Neutrophil (primary cell): ENCODE measurements around the gene TMEM44.

ENCODE experiments used
- H3K27ac ChIP-seq: fragments of 200-600 bp; sonication (generic); 2 replicates; pipeline ENCODE4 v1.5.1; 2016; ENCODE audit warnings: mild to moderate bottlenecking, moderate library complexity
- H3K27me3 ChIP-seq: fragments of 200-600 bp; sonication (generic); 2 replicates; pipeline ENCODE4 v1.6.0; 2016; ENCODE audit warnings: mild to moderate bottlenecking
- H3K36me3 ChIP-seq: fragments of 200-600 bp; sonication (generic); 2 replicates; pipeline ENCODE4 v1.5.1; 2017
- H3K4me1 ChIP-seq, 2 experiments: fragments of 200-600 bp in 1 of 2; sonication (generic) in 1 of 2; 1 replicate in 1 of 2; 2 replicates in 1 of 2; pipeline versions ENCODE4 v1.5.1 to v1.6.1; 2013 to 2016; ENCODE audit warnings: low read depth in 1 of 2, low read length in 1 of 2, mild to moderate bottlenecking in 1 of 2, moderate library complexity in 1 of 2; ENCODE audit not compliant: control insufficient read depth in 1 of 2, insufficient read depth in 1 of 2
- H3K4me3 ChIP-seq, 2 experiments: fragments of 200-600 bp in 1 of 2; sonication (generic) in 1 of 2; 1 replicate in 1 of 2; 2 replicates in 1 of 2; pipeline ENCODE4 v1.5.1; 2013 to 2016; ENCODE audit warnings: low read depth in 1 of 2, low read length in 1 of 2, mild to moderate bottlenecking in 1 of 2, moderate library complexity in 1 of 2
- H3K9me3 ChIP-seq: fragments of 200-600 bp; sonication (generic); 2 replicates; pipeline ENCODE4 v1.5.1; 2016
- TF ChIP-seq, protein P1 (sequence below): fragments of 200-600 bp; sonication (generic); IDR thresholded peaks from 2 replicates; pipeline ENCODE4 v1.5.1; 2016; ENCODE audit warnings: antibody characterized with exemption

TMEM44 gene

DNA sequence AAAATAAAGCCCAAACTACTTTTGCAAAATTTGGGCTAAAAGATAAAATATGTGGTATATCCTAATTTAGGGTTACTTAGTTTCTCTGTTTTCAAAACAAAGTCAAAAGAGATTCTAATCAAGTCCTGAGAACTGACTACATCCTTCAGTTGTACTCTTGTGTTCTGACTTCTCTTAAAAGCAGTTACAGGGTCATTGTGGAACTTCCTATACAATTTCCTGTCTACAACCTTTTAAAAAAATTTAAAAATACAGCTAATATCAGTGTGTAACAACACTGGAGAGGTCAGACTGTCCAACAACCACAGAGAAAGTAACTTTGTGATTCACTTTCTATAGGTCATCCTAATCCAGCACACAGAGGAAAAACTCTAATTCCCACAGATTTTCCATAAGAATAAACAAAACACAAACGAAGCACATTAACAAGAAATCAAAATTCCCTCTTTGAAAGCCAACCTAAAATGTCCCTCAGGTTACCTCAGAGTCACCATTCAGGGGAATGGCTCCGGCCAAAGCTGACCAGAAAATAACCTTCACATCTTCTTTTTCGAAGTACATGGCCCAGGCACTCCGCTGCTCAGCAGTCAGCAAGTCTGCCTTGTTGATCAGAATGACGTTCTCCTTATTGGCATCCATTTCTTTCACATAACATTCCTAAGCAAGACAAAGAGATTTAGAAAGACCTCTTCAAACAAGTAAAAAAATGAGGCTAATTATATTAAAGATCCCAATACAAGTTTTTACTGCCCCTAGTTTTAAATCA, 25.4 kb upstream of the TMEM44 start:
- H3K27me3 ChIP-seq = no peaks in the 10 kb centered on the region
- TF ChIP-seq, protein P1, sequence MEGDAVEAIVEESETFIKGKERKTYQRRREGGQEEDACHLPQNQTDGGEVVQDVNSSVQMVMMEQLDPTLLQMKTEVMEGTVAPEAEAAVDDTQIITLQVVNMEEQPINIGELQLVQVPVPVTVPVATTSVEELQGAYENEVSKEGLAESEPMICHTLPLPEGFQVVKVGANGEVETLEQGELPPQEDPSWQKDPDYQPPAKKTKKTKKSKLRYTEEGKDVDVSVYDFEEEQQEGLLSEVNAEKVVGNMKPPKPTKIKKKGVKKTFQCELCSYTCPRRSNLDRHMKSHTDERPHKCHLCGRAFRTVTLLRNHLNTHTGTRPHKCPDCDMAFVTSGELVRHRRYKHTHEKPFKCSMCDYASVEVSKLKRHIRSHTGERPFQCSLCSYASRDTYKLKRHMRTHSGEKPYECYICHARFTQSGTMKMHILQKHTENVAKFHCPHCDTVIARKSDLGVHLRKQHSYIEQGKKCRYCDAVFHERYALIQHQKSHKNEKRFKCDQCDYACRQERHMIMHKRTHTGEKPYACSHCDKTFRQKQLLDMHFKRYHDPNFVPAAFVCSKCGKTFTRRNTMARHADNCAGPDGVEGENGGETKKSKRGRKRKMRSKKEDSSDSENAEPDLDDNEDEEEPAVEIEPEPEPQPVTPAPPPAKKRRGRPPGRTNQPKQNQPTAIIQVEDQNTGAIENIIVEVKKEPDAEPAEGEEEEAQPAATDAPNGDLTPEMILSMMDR = no peak
- H3K27ac ChIP-seq = no peak overlapping the region
- H3K36me3 ChIP-seq = peaks cover 16% of the 10 kb centered on the region
- no peak overlapping the region for H3K4me3 ChIP-seq
- no peaks in the 10 kb centered on the region for H3K9me3 ChIP-seq
- peaks cover 16% of the 10 kb centered on the region in 2 experiments for H3K4me1 ChIP-seq

GRCh38 chr3:194657439-194657838, 24.2 kb upstream of the TMEM44 start:
- Histone ChIP-seq H3K27ac (no peak overlapping the region), H3K36me3 (peaks cover 25% of the 10 kb centered on the region), H3K4me3 (no peak overlapping the region)

DNA sequence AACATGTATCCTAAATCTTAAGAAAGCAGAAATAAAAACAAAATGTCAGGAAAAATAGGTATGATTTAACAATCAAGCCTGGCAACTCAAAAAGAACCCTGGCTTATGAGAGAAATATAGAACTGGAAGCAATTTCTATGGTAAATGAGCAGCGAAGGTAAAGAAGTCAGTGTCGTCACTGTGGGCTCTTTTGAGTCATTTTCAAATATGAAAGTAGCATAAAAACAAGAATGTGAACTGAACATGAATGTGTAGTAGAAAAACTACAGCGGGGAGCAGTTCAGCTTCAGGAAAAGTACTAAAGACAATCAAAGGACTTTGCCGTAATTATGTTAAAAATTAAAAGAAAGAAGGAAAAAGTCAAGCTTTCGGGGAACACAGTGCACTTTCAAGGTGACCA, 21.2 kb upstream of the TMEM44 start:
- H3K27ac ChIP-seq = no peak overlapping the region
- H3K4me1 ChIP-seq = no peaks in the 10 kb centered on the region
- H3K36me3 ChIP-seq = peaks cover 47% of the 10 kb centered on the region

More at GRCh38 chr3:194657439-194657838, 24.2 kb upstream of the TMEM44 start:
- no peaks in the 10 kb centered on the region for H3K27me3 ChIP-seq
- no peaks in the 10 kb centered on the region for H3K9me3 ChIP-seq
- TF ChIP-seq, protein P1 = no peak
- H3K4me1 ChIP-seq = peaks cover 16% of the 10 kb centered on the region in 2 experiments

GRCh38 chr3:194647747-194648146, 14.5 kb upstream of the TMEM44 start:
- Histone ChIP-seq H3K4me3 (no peak overlapping the region), H3K27me3 (no peaks in the 10 kb centered on the region), H3K27ac (no peak overlapping the region), H3K9me3 (no peaks in the 10 kb centered on the region), H3K4me1 (no peaks in the 10 kb centered on the region), H3K36me3 (peaks cover 79% of the 10 kb centered on the region)
- TF ChIP-seq, protein P1 = no peak

More for the DNA sequence above, 21.2 kb upstream of the TMEM44 start:
- Histone ChIP-seq H3K4me3 (no peak overlapping the region), H3K9me3 (no peaks in the 10 kb centered on the region), H3K27me3 (no peaks in the 10 kb centered on the region)
- TF ChIP-seq, protein P1 = no peak

GRCh38 chr3:194642769-194643168, 9.6 kb upstream of the TMEM44 start:
- Histone ChIP-seq H3K36me3 (peaks cover 48% of the 10 kb centered on the region), H3K4me3 (no peak overlapping the region), H3K27ac (no peak overlapping the region), H3K4me1 (no peaks in the 10 kb centered on the region), H3K27me3 (no peaks in the 10 kb centered on the region), H3K9me3 (no peaks in the 10 kb centered on the region)
- TF ChIP-seq, protein P1 = no peak
